ENCODE results near the gene SUSD6.
"Not testable (repeated sequence)": the region's sequence is repeated elsewhere in the genome, so short reads cannot be mapped to it uniquely, and the experiment has no call there.

The SUSD6 gene

GRCh38 chr14:69587389-69587788 is 24.0 kb upstream of the SUSD6 start:
- FAIRE-seq (no peak), DNase-seq (ENCODE audit: extremely low spot score, insufficient read length, low read depth) (no peak)

- FAIRE-seq (no peak), DNase-seq (ENCODE audit: extremely low spot score, insufficient read length, low read depth) (no peak)
Observed at GRCh38 chr14:69591317-69591716, 20.1 kb upstream of the SUSD6 start.

- DNase-seq (ENCODE audit: extremely low spot score, insufficient read length, low read depth) (no peak), FAIRE-seq (no peak)
Observed at GRCh38 chr14:69593018-69593677, 18.2 kb upstream of the SUSD6 start.

- FAIRE-seq (no peak), DNase-seq (ENCODE audit: extremely low spot score, insufficient read length, low read depth) (no peak)
Observed at GRCh38 chr14:69594846-69595245, 16.6 kb upstream of the SUSD6 start.

GRCh38 chr14:69595336-69595735 is 16.1 kb upstream of the SUSD6 start:
- FAIRE-seq (no peak), DNase-seq (ENCODE audit: extremely low spot score, insufficient read length, low read depth) (no peak)

- not testable (repeated sequence) for DNase-seq (ENCODE audit: extremely low spot score, insufficient read length, low read depth); FAIRE-seq
Observed at GRCh38 chr14:69599431-69599830, 12.0 kb upstream of the SUSD6 start.

- no peak for FAIRE-seq
- DNase-seq (ENCODE audit: extremely low spot score, insufficient read length, low read depth), result no peak
Observed at GRCh38 chr14:69600304-69600891, 11.0 kb upstream of the SUSD6 start.

- DNase-seq (ENCODE audit: extremely low spot score, insufficient read length, low read depth), result no peak
- FAIRE-seq, result no peak
Observed at GRCh38 chr14:69605738-69606137, 5.7 kb upstream of the SUSD6 start.

GRCh38 chr14:69606258-69607184 is 4.9 kb upstream of the SUSD6 start:
- no peak for DNase-seq (ENCODE audit: extremely low spot score, insufficient read length, low read depth)
- FAIRE-seq, result no peak

GRCh38 chr14:69610020-69610873 is 1.1 kb upstream of the SUSD6 start:
- FAIRE-seq (no peak), DNase-seq (ENCODE audit: extremely low spot score, insufficient read length, low read depth) (no peak)

- DNase-seq (ENCODE audit: extremely low spot score, insufficient read length, low read depth), result no peak
- no peak for FAIRE-seq
Observed at GRCh38 chr14:69610874-69611171, 573 bp upstream of the SUSD6 start.

- FAIRE-seq (peak; percentile 44), DNase-seq (ENCODE audit: extremely low spot score, insufficient read length, low read depth) (no peak)
Observed at GRCh38 chr14:69612014-69612782, 802 bp downstream of the SUSD6 start.

- DNase-seq (ENCODE audit: extremely low spot score, insufficient read length, low read depth) (no peak), FAIRE-seq (peak; percentile 9)
Observed at GRCh38 chr14:69612783-69613130, 1.4 kb downstream of the SUSD6 start.

GRCh38 chr14:69613312-69614073 is 2.1 kb downstream of the SUSD6 start:
- FAIRE-seq (peak; percentile 56), DNase-seq (ENCODE audit: extremely low spot score, insufficient read length, low read depth) (no peak)

GRCh38 chr14:69614592-69614991 is 3.2 kb downstream of the SUSD6 start:
- DNase-seq (ENCODE audit: extremely low spot score, insufficient read length, low read depth) (no peak), FAIRE-seq (peak; percentile 93)

GRCh38 chr14:69615121-69615495 is 3.7 kb downstream of the SUSD6 start:
- no peak for DNase-seq (ENCODE audit: extremely low spot score, insufficient read length, low read depth)
- FAIRE-seq, result no peak

- DNase-seq (ENCODE audit: extremely low spot score, insufficient read length, low read depth), result peak; percentile 36
- peak; percentile 99 for FAIRE-seq
Observed at GRCh38 chr14:69615496-69616407, 4.4 kb downstream of the SUSD6 start.

GRCh38 chr14:69616408-69616773 is 5.0 kb downstream of the SUSD6 start:
- DNase-seq (ENCODE audit: extremely low spot score, insufficient read length, low read depth), result no peak
- FAIRE-seq, result no peak
